GM23338 (cell line): ENCODE results near the gene S1PR2. TPM values are rescaled to one million over a fixed set of nuclear protein-coding genes. Genes with fewer than 3 reads are reported as not detected.
A peak's percentile ranks its signal among the peaks of the same experiment; 100 is the strongest.

Experiments
- ATAC-seq: fragments of 200-7000 bp; cut with Tn5 transposase; 3 replicates; pipeline ENCODE4 v1.9.1; 2020
- DNase-seq: peaks from one replicate; pipeline ENCODE4 v3.0.0-alpha.2; 2015; ENCODE audit warnings: low spot score
- H2AFZ ChIP-seq: fragments of 200-600 bp; sonication (generic); 2 replicates; pipeline ENCODE4 v1.8.0; 2016; ENCODE audit warnings: antibody characterized with exemption, mild to moderate bottlenecking, moderate library complexity
- H3F3A ChIP-seq: fragments of 200-600 bp; sonication (generic); replicated peaks from 2 replicates; pipeline ENCODE4 v1.8.0; 2017; ENCODE audit warnings: antibody characterized with exemption, mixed run types, low read depth
- H3K27ac ChIP-seq: fragments of 200-600 bp; sonication (generic); 2 replicates; pipeline ENCODE4 v1.6.1; 2016; ENCODE audit warnings: low read depth
- H3K27me3 ChIP-seq: fragments of 200-600 bp; sonication (generic); 2 replicates; pipeline ENCODE4 v1.8.0; 2016; ENCODE audit warnings: mild to moderate bottlenecking, mixed run types, moderate library complexity; ENCODE audit not compliant: insufficient read depth
- H3K36me3 ChIP-seq: fragments of 200-600 bp; sonication (generic); 2 replicates; pipeline ENCODE4 v1.8.0; 2016; ENCODE audit warnings: mild to moderate bottlenecking; ENCODE audit not compliant: insufficient read depth
- H3K4me1 ChIP-seq: fragments of 200-600 bp; sonication (generic); 2 replicates; pipeline ENCODE4 v1.8.0; 2016; ENCODE audit warnings: mild to moderate bottlenecking, moderate library complexity; ENCODE audit not compliant: insufficient read depth
- H3K4me2 ChIP-seq: fragments of 200-600 bp; sonication (generic); 2 replicates; pipeline ENCODE4 v1.7.1; 2017; ENCODE audit warnings: mixed run types
- H3K4me3 ChIP-seq: fragments of 200-600 bp; sonication (generic); 2 replicates; pipeline ENCODE4 v1.6.1; 2016; ENCODE audit warnings: mixed run types
- H3K79me2 ChIP-seq: fragments of 200-600 bp; sonication (generic); replicated peaks from 2 replicates; pipeline ENCODE4 v1.8.0; 2017; ENCODE audit warnings: mild to moderate bottlenecking; ENCODE audit not compliant: insufficient read depth
- H3K9me2 ChIP-seq: fragments of 200-600 bp; sonication (generic); 2 replicates; pipeline ENCODE4 v1.8.0; 2017; ENCODE audit not compliant: insufficient read depth
- H4K20me1 ChIP-seq: fragments of 200-600 bp; sonication (generic); replicated peaks from 2 replicates; pipeline ENCODE4 v1.8.0; 2017; ENCODE audit warnings: mild to moderate bottlenecking; ENCODE audit not compliant: insufficient read depth
- H3K27ac Mint-ChIP-seq: 2 replicates; pipeline ENCODE4 v1.8.0; 2020; ENCODE audit warnings: inconsistent platforms, mild to moderate bottlenecking, moderate library complexity, mixed read lengths
- H3K27me3 Mint-ChIP-seq: 3 replicates; pipeline ENCODE4 v1.8.0; 2022; ENCODE audit warnings: low read depth, mild to moderate bottlenecking, moderate library complexity, mixed read lengths, inconsistent platforms; ENCODE audit not compliant: insufficient read depth, poor library complexity
- H3K36me3 Mint-ChIP-seq: 3 replicates; pipeline ENCODE4 v1.8.0; 2021; ENCODE audit warnings: low read depth, mild to moderate bottlenecking, inconsistent platforms, moderate library complexity, mixed read lengths
- H3K4me1 Mint-ChIP-seq: 3 replicates; pipeline ENCODE4 v1.8.0; 2020; ENCODE audit warnings: mild to moderate bottlenecking, inconsistent platforms, mixed read lengths
- H3K4me3 Mint-ChIP-seq: 3 replicates; pipeline ENCODE4 v1.8.0; 2021; ENCODE audit warnings: moderate library complexity, mild to moderate bottlenecking, inconsistent platforms, mixed read lengths
- H3K9me3 Mint-ChIP-seq: 3 replicates; pipeline ENCODE4 v1.8.0; 2020; ENCODE audit warnings: moderate library complexity, mild to moderate bottlenecking, inconsistent platforms, mixed read lengths
- CREB1 ChIP-seq: fragments of 250-450 bp; sonication (Bioruptor Pico); IDR thresholded peaks from 2 replicates; pipeline ENCODE4 v1.5.0; 2020; ENCODE audit warnings: low read depth, mild to moderate bottlenecking, moderate library complexity
- EZH2 ChIP-seq: fragments of 200-600 bp; sonication (generic); IDR thresholded peaks from one replicate; pipeline ENCODE4 v1.8.0; 2017; ENCODE audit warnings: antibody characterized with exemption, mild to moderate bottlenecking, low read depth; ENCODE audit not compliant: unreplicated experiment
- EZH2phosphoT487 ChIP-seq: fragments of 200-600 bp; sonication (generic); IDR thresholded peaks from one replicate; pipeline ENCODE4 v1.8.1; 2018; ENCODE audit warnings: antibody characterized with exemption; ENCODE audit not compliant: unreplicated experiment
- JUNB ChIP-seq: IDR thresholded peaks from one replicate; pipeline ENCODE4 v1.6.1; 2016; ENCODE audit warnings: antibody characterized with exemption; ENCODE audit not compliant: unreplicated experiment
- STAT1 ChIP-seq: IDR thresholded peaks from one replicate; pipeline ENCODE4 v1.6.1; 2016; ENCODE audit warnings: antibody characterized with exemption; ENCODE audit not compliant: unreplicated experiment
- ZNF114 ChIP-seq: fragments of 250-450 bp; sonication (Bioruptor Pico); IDR thresholded peaks from 2 replicates; pipeline ENCODE4 v1.5.0; 2020; ENCODE audit warnings: mild to moderate bottlenecking, moderate library complexity
- polyA plus RNA-seq: library from polyadenylated mRNA; unstranded; fragments of >200 nt; fragmentation: Nextera tagmentation; extraction: Ambion mirVana; gene quantifications from 2 replicates; pipeline ENCODE4 v1.2.1, GENCODE V29; 2016
- total RNA-seq: library from RNA; depleted of rRNA; stranded (reverse); fragments of >200 nt; shearing (Covaris generic); gene quantifications from 2 replicates; pipeline ENCODE4 v1.2.3, GENCODE V29; 2014
- TF ChIP-seq, protein P1 (sequence below), 2 experiments: fragments of 200-600 bp in 1 of 2; sonication (generic) in 1 of 2; conservative IDR thresholded peaks; 2 replicates each; pipeline versions ENCODE4 v1.5.1 to v1.6.1; 2016 to 2017; ENCODE audit warnings: antibody characterized with exemption in 2 of 2, low read depth in 2 of 2, mild to moderate bottlenecking in 2 of 2, moderate library complexity in 1 of 2
- TF ChIP-seq, protein P2 (sequence below): IDR thresholded peaks from 2 replicates; pipeline ENCODE4 v1.6.1; 2016; ENCODE audit warnings: antibody characterized with exemption
- TF ChIP-seq, protein P3 (sequence below): IDR thresholded peaks from one replicate; pipeline ENCODE4 v1.6.1; 2018; ENCODE audit warnings: antibody characterized with exemption; ENCODE audit not compliant: unreplicated experiment

The S1PR2 gene
- total and polyA plus RNA-seq, 2 experiments from 2014 or later = 9.2 to 13.9 TPM

DNA sequence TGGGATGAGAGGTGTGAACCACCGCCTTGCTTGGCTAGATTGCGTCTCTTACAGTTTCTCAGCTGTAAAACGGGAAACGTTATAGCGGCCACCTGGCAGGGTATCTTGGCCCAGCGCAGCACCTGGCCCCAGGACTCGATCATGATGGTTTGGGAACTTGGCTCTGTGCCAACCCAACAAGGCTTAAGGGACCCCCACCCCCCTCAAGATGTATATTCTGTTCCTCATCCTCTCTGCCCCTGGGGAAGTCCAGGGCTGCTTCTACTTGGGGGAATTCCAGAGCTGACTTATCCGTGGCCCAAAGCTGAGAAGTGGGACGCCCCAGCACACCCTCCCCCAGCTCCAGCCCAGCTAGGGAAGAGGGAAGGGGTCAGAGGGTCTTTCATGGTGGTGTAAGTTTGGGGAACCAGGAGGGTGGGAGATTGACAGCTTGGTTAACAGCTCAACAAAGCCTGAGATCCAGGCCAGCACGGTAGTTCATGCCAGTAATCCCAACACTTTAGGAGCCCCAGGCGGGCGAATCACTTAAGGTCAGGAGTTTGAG lies 40.5 kb upstream of the S1PR2 start:
- no peak for DNase-seq

More for the DNA sequence above, 40.5 kb upstream of the S1PR2 start:
- H3K9me2 ChIP-seq = no peaks in the 10 kb centered on the region
- peaks cover 4% of the 10 kb centered on the region; the same call in 1 of the 3 replicates for H3K36me3 Mint-ChIP-seq
- H3K4me1 Mint-ChIP-seq = peaks cover 4% of the 10 kb centered on the region; the same call in 2 of the 3 replicates
- peaks cover 4% of the 10 kb centered on the region; the same call in 1 of the 2 replicates for H3K4me1 ChIP-seq
- no peaks in the 10 kb centered on the region for H3K36me3 ChIP-seq
- H3K4me2 ChIP-seq = peak overlapping the region; percentile 77
- no peaks in the 10 kb centered on the region; the same call in 2 of the 3 replicates for H3K9me3 Mint-ChIP-seq
- peak overlapping the region; percentile 53 for H3K4me3 ChIP-seq
- H3K27me3 ChIP-seq = peaks cover 45% of the 10 kb centered on the region
- H3K27ac ChIP-seq = no peak overlapping the region
- H2AFZ ChIP-seq = peak overlapping the region; percentile 94; the same call in 1 of the 2 replicates
- no peaks in the 10 kb centered on the region for H4K20me1 ChIP-seq
- H3K27me3 Mint-ChIP-seq = peaks cover 42% of the 10 kb centered on the region
- H3K4me3 Mint-ChIP-seq = peak overlapping the region; percentile 65
- no peak for TF ChIP-seq EZH2phosphoT487
- TF ChIP-seq, protein P1, sequence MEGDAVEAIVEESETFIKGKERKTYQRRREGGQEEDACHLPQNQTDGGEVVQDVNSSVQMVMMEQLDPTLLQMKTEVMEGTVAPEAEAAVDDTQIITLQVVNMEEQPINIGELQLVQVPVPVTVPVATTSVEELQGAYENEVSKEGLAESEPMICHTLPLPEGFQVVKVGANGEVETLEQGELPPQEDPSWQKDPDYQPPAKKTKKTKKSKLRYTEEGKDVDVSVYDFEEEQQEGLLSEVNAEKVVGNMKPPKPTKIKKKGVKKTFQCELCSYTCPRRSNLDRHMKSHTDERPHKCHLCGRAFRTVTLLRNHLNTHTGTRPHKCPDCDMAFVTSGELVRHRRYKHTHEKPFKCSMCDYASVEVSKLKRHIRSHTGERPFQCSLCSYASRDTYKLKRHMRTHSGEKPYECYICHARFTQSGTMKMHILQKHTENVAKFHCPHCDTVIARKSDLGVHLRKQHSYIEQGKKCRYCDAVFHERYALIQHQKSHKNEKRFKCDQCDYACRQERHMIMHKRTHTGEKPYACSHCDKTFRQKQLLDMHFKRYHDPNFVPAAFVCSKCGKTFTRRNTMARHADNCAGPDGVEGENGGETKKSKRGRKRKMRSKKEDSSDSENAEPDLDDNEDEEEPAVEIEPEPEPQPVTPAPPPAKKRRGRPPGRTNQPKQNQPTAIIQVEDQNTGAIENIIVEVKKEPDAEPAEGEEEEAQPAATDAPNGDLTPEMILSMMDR (conservative IDR thresholded peaks at IDR 0.05; ENCODE audit: low read depth in 2 of 2) = no peak
- no peak for TF ChIP-seq ZNF114
- TF ChIP-seq EZH2 = no peak
- TF ChIP-seq STAT1 = no peak
- TF ChIP-seq, protein P2, sequence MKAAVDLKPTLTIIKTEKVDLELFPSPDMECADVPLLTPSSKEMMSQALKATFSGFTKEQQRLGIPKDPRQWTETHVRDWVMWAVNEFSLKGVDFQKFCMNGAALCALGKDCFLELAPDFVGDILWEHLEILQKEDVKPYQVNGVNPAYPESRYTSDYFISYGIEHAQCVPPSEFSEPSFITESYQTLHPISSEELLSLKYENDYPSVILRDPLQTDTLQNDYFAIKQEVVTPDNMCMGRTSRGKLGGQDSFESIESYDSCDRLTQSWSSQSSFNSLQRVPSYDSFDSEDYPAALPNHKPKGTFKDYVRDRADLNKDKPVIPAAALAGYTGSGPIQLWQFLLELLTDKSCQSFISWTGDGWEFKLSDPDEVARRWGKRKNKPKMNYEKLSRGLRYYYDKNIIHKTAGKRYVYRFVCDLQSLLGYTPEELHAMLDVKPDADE = no peak
- TF ChIP-seq CREB1 (CRISPR knock-in tag) = no peak
- TF ChIP-seq, protein P3, sequence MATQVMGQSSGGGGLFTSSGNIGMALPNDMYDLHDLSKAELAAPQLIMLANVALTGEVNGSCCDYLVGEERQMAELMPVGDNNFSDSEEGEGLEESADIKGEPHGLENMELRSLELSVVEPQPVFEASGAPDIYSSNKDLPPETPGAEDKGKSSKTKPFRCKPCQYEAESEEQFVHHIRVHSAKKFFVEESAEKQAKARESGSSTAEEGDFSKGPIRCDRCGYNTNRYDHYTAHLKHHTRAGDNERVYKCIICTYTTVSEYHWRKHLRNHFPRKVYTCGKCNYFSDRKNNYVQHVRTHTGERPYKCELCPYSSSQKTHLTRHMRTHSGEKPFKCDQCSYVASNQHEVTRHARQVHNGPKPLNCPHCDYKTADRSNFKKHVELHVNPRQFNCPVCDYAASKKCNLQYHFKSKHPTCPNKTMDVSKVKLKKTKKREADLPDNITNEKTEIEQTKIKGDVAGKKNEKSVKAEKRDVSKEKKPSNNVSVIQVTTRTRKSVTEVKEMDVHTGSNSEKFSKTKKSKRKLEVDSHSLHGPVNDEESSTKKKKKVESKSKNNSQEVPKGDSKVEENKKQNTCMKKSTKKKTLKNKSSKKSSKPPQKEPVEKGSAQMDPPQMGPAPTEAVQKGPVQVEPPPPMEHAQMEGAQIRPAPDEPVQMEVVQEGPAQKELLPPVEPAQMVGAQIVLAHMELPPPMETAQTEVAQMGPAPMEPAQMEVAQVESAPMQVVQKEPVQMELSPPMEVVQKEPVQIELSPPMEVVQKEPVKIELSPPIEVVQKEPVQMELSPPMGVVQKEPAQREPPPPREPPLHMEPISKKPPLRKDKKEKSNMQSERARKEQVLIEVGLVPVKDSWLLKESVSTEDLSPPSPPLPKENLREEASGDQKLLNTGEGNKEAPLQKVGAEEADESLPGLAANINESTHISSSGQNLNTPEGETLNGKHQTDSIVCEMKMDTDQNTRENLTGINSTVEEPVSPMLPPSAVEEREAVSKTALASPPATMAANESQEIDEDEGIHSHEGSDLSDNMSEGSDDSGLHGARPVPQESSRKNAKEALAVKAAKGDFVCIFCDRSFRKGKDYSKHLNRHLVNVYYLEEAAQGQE = no peak
- TF ChIP-seq JUNB = no peak
- no peak overlapping the region for H3K27ac Mint-ChIP-seq
- peaks cover 13% of the 10 kb centered on the region; the same call in 1 of the 2 replicates for H3F3A ChIP-seq
- no peaks in the 10 kb centered on the region for H3K79me2 ChIP-seq
- peak; percentile 6; the same call in 2 of the 3 replicates for ATAC-seq
